ENCODE results near the gene LTBP4. TPM values are rescaled to one million over a fixed set of nuclear protein-coding genes. Genes with fewer than 3 reads are reported as not detected.
"Not testable (repeated sequence)": the region's sequence is repeated elsewhere in the genome, so short reads cannot be mapped to it uniquely, and the experiment has no call there.

LTBP4 gene
- total RNA-seq, 4 donors from 2014 or later = 43.5 to 249 (median 65.5) TPM

DNA sequence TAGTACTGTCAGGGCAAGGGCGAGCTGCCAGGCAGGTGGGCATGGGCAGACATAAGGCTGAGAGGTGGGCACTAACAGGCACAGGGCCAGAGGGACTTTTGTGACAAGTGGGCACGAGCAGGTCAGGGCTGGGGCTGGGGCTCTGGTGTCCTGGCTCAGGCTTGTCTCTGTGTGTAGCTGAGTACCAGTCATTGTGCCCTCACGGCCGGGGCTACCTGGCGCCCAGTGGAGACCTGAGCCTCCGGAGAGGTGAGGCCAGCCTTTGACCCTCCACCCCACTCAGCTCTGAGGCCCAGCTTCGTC, 21.6 kb downstream of the LTBP4 start:
- Histone ChIP-seq H3K4me3 (no peak overlapping the region), H3K36me3 (peaks cover 35 to 99% (median 38%) of the 10 kb centered on the region in 3 donors), H3K27ac (peak overlapping the region in 2 of 4 donors; percentile 25 to 36), H3K27me3 (no peaks in the 10 kb centered on the region), H3K4me1 (peaks cover 0 to 23% (median 0%) of the 10 kb centered on the region in 3 donors), H3K9me3 (no peaks in the 10 kb centered on the region)
- TF ChIP-seq, protein P1, sequence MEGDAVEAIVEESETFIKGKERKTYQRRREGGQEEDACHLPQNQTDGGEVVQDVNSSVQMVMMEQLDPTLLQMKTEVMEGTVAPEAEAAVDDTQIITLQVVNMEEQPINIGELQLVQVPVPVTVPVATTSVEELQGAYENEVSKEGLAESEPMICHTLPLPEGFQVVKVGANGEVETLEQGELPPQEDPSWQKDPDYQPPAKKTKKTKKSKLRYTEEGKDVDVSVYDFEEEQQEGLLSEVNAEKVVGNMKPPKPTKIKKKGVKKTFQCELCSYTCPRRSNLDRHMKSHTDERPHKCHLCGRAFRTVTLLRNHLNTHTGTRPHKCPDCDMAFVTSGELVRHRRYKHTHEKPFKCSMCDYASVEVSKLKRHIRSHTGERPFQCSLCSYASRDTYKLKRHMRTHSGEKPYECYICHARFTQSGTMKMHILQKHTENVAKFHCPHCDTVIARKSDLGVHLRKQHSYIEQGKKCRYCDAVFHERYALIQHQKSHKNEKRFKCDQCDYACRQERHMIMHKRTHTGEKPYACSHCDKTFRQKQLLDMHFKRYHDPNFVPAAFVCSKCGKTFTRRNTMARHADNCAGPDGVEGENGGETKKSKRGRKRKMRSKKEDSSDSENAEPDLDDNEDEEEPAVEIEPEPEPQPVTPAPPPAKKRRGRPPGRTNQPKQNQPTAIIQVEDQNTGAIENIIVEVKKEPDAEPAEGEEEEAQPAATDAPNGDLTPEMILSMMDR (IDR thresholded peaks at IDR 0.05) = no peak
- TF ChIP-seq POLR2A (IDR thresholded peaks at IDR 0.05) = no peak
- intact Hi-C loops (cut with DNase I) = no loop called here
- no peak for DNase-seq
- 80 to 92% methylated on average over 7 of the region's 7 CpGs for WGBS, 2 donors

DNA sequence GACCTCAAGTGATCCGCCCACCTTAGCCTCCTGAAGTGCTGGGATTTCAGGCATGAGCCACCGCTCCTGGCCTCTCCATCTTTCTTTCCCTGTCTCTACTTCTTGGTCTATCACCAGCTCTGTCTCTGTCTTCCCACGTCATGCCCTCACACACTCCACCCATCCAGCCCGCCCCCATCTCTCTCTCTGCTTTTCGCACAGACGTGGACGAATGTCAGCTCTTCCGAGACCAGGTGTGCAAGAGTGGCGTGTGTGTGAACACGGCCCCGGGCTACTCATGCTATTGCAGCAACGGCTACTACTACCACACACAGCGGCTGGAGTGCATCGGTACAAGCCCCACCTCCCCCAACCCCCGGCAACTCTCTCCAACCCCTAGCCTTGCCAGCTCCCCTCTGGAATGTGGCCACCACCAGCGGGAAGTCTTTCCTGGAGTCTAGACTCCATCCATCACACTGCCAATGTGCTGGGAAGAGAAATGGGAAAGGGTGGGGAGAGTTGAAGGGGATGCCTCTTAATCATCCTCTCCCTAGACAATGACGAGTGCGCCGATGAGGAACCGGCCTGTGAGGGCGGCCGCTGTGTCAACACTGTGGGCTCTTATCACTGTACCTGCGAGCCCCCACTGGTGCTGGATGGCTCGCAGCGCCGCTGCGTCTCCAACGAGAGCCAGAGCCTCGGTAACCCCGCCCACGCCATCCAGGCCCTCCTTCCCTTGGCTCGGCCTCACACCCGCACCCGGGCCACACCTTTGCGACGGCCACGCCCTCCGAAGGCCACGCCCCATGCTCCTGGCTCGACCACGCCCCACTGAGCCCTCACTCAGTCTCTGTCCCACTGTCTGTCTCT, 22.5 kb downstream of the LTBP4 start:
- intact Hi-C loops (cut with DNase I) = no loop called here
- WGBS, 2 donors = 46 to 61% methylated on average over 32 to 33 of the region's 41 CpGs
- H3K36me3 ChIP-seq = peaks cover 35 to 99% (median 38%) of the 10 kb centered on the region in 3 donors

DNA sequence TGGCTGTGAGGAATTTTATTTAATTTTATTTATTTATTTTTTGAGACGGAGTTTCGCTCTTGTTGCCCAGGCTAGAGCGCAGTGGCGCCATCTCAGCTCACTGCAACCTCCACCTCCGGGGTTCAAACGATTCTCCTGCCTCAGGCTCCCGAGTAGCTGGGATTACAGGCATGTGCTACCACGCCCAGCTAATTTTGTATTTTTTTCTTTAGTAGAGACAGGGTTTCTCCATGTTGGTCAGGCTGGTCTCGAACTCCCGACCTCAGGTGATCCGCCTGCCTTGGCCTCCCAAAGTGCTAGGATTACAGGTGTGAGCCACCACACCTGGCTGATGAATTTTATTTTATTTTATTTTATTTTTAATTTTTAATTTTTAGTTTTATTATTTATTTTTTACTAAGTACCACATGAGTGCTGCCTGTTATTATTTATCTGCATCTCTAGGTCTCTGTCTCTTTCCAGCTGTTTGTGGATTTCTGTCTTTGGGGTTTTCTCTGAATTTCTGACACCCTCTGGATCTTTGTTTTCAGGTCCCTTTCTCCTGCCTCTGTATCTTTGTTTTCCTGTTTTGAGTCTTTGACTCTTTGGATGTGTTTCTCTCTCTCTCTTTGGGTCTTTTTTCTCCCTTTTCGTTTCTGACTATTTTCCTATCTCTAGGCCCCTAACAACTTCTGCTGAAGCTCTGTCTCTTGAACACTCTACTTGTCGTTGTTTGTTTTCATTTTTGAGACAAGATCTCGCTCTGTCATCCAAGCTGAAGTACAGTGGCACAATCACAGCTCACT, 23.4 kb downstream of the LTBP4 start:
- peaks cover 35 to 99% (median 36%) of the 10 kb centered on the region in 3 donors for H3K36me3 ChIP-seq
- WGBS, 2 donors = 86 to 90% methylated on average over 14 of the region's 14 CpGs
- peak overlapping the region in 1 of 4 donors; percentile 36 for H3K27ac ChIP-seq
- peaks cover 0 to 23% (median 0%) of the 10 kb centered on the region in 3 donors for H3K4me1 ChIP-seq
- DNase-seq; H3K4me3 ChIP-seq; H3K9me3 ChIP-seq; intact Hi-C loops (cut with DNase I); H3K27me3 ChIP-seq: not testable (repeated sequence)

More for the DNA sequence above, 22.5 kb downstream of the LTBP4 start:
- Histone ChIP-seq H3K27me3 (no peaks in the 10 kb centered on the region), H3K4me1 (peaks cover 0 to 23% (median 0%) of the 10 kb centered on the region in 3 donors), H3K4me3 (no peak overlapping the region), H3K9me3 (no peaks in the 10 kb centered on the region), H3K27ac (peak overlapping the region in 3 of 4 donors; percentile 25 to 36 (median 34))
- TF ChIP-seq, protein P1 (IDR thresholded peaks at IDR 0.05) = no peak
- TF ChIP-seq POLR2A (IDR thresholded peaks at IDR 0.05) = no peak
- DNase-seq = no peak

DNA sequence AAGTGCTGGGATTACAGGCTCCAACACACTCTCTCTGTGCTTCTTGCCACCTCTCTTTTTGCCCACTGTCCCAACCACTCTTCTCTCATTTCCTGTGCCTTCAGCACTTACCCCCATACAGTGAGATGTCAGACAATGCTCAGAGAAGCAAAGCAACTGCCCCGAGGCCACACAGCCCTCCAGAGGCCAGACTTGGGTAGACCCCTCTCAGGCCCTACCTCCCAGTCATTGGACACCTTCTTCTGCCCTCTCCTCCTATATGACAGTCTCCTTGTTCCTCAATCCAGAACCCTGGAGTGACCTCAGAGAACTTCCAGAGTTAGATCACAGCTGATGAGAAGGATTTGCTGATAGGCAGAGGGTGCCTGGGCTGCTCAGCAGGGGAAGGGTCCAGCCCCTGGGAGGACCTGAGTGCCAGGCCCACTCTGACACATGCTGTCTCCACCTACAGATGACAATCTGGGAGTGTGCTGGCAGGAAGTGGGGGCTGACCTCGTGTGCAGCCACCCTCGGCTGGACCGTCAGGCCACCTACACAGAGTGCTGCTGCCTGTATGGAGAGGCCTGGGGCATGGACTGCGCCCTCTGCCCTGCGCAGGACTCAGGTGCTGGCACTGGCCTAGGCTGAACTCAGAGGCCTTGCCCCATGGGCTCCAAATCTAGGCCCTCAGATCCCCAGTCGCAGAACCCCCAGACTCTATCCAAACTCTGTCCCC, 24.4 kb downstream of the LTBP4 start:
- no peaks in the 10 kb centered on the region for H3K9me3 ChIP-seq
- peaks cover 31 to 98% (median 35%) of the 10 kb centered on the region in 3 donors for H3K36me3 ChIP-seq
- DNase-seq = no peak
- 69 to 77% methylated on average over 1 to 7 of the region's 7 CpGs for WGBS, 2 donors
- H3K4me1 ChIP-seq = peaks cover 0 to 23% (median 0%) of the 10 kb centered on the region in 3 donors
- intact Hi-C loops (cut with DNase I) = no loop called here
- no peaks in the 10 kb centered on the region for H3K27me3 ChIP-seq
- TF ChIP-seq, protein P1 (IDR thresholded peaks at IDR 0.05) = no peak
- no peak for TF ChIP-seq POLR2A (IDR thresholded peaks at IDR 0.05)
- no peak overlapping the region for H3K27ac ChIP-seq
- no peak overlapping the region for H3K4me3 ChIP-seq

DNA sequence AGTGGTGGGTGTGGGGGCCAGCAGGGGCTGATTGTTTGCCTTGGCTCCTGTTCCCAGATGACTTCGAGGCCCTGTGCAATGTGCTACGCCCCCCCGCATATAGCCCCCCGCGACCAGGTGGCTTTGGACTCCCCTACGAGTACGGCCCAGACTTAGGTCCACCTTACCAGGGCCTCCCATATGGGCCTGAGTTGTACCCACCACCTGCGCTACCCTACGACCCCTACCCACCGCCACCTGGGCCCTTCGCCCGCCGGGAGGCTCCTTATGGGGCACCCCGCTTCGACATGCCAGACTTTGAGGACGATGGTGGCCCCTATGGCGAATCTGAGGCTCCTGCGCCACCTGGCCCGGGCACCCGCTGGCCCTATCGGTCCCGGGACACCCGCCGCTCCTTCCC, 25.7 kb downstream of the LTBP4 start:
- Histone ChIP-seq H3K27ac (no peak overlapping the region), H3K4me1 (peaks cover 0 to 23% (median 0%) of the 10 kb centered on the region in 3 donors), H3K36me3 (peaks cover 23 to 85% (median 23%) of the 10 kb centered on the region in 3 donors), H3K27me3 (no peaks in the 10 kb centered on the region), H3K9me3 (no peaks in the 10 kb centered on the region), H3K4me3 (no peak overlapping the region)
- TF ChIP-seq, protein P1 (IDR thresholded peaks at IDR 0.05) = no peak
- no peak for TF ChIP-seq POLR2A (IDR thresholded peaks at IDR 0.05)
- no peak for DNase-seq
- intact Hi-C loops (cut with DNase I) = no loop called here
- 94 to 96% methylated on average over 7 to 12 of the region's 24 CpGs for WGBS, 2 donors
